Gastrocnemius medialis (tissue), 4 donors: Measurements from ENCODE around the gene ZNF503. TPM values are rescaled to one million over a fixed set of nuclear protein-coding genes. Genes with fewer than 3 reads are reported as not detected.

Experiments
- ATAC-seq, 2 donors: fragments of 150-250 bp; one replicate each; pipeline ENCODE4 v1.9.1; 2016
- DNase-seq, 2 donors: peaks; one replicate each; pipeline ENCODE4 v3.0.0-alpha.2; 2019
- H3K27ac ChIP-seq, 4 donors: fragments of 200-600 bp; sonication (generic); 1 replicate in 1 of 4; 2 replicates in 3 of 4; pipeline ENCODE4 v1.5.1; 2016 to 2018; ENCODE audit warnings: mild to moderate bottlenecking in 2 of 4, moderate library complexity in 1 of 4
- H3K27me3 ChIP-seq, 3 donors: fragments of 200-600 bp; sonication (generic) in 2 of 3; 1 replicate in 1 of 3; 2 replicates in 2 of 3; pipeline versions ENCODE4 v1.5.1 to v1.6.0; 2016 to 2019; ENCODE audit warnings: mild to moderate bottlenecking in 1 of 3, moderate library complexity in 1 of 3
- H3K36me3 ChIP-seq, 2 donors: fragments of 200-600 bp; sonication (generic) in 1 of 2; one replicate each; pipeline ENCODE4 v1.5.1; 2017 to 2018
- H3K4me1 ChIP-seq, 2 donors: fragments of 200-600 bp; sonication (generic) in 1 of 2; one replicate each; pipeline ENCODE4 v1.5.1; 2016 to 2017; ENCODE audit warnings: mild to moderate bottlenecking in 2 of 2
- H3K4me3 ChIP-seq, 4 donors: fragments of 200-600 bp; sonication (generic) in 3 of 4; 1 replicate in 1 of 4; 2 replicates in 3 of 4; pipeline ENCODE4 v1.5.1; 2016 to 2019; ENCODE audit warnings: mild to moderate bottlenecking in 2 of 4
- H3K9me3 ChIP-seq, 3 donors: fragments of 200-600 bp; sonication (generic) in 2 of 3; 1 replicate in 1 of 3; 2 replicates in 2 of 3; pipeline ENCODE4 v1.5.1; 2016 to 2019
- POLR2A ChIP-seq, 2 donors: fragments of 450-650 bp; IDR thresholded peaks; one replicate each; pipeline ENCODE4 v1.6.1; 2017; ENCODE audit warnings: antibody characterized with exemption in 2 of 2, mild to moderate bottlenecking in 2 of 2, moderate library complexity in 2 of 2
- in situ Hi-C, 4 donors: fragments of 200-750 bp; cut with MboI; loops; one replicate each; pipeline versions ENCODE4 v1.15.0 to v1.8.0; 2017; ENCODE audit warnings: low sequenced_read_pairs in 4 of 4
- intact Hi-C: fragments of 100-400 bp; cut with DNase I; formaldehyde crosslinking; loops from one replicate; pipeline ENCODE4 v1.15.1; 2023; ENCODE audit warnings: low total_unique reads
- total RNA-seq, 4 donors: library from RNA; depleted of rRNA; stranded (reverse); fragments of >200 nt; gene quantifications; one replicate each; pipeline versions ENCODE4 v1.1.0 to v1.2.3, GENCODE V29; 2016
- TF ChIP-seq, protein P1 (sequence below), 5 experiments: fragments of 450-650 bp in 3 of 5; fragments of 200-600 bp in 2 of 5; sonication (generic) in 2 of 5; IDR thresholded peaks in 4 of 5; conservative IDR thresholded peaks in 1 of 5; 1 replicate in 4 of 5; 2 replicates in 1 of 5; pipeline ENCODE4 v1.5.1; 2016 to 2019; ENCODE audit warnings: antibody characterized with exemption in 5 of 5, mild to moderate bottlenecking in 3 of 5, moderate library complexity in 3 of 5

Gene ZNF503
- total RNA-seq, 4 donors from 2014 or later = 1.7 to 2.0 (median 1.8) TPM

DNA sequence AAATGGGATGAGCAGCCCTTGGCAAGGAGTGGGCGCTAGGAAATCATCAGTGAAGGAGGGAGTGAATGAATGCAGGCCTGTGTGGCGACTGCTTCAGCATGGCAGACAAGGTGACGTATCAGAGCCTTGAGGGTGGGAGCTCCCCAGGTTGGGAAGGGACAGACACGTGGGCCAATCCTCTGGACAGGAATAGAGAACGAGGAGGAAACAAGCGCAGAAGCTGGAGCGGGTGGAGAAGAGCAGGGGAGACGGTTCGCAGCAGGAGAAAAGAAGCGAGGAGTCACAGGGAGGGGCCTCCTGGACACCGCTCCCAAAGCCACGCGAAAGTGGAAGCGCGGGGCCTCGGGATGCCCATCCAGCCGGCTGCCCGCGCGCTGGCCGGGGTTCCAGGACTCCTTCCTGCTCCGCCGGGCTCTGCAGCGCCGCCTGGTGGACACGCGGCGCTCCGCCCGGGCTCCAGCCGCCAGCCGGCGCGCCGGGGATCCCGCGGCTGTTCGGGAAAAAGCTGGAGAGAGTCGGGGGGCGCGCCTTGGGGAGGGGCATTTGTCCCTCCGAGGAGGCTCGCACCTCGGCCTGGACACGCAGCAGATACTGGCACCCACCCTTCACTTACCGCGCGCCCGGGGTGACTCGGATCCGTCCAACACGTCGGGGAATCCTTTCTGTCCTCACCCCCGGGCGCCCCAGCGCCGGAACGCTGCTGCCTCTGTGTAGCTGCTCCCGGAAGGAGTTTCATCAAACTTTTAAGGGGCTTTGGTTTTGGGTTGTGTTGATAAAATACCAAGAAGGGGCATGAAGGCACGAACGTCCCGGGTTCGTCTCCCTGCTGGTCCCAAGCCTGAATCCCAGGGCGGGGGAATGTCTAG lies 6.3 kb downstream of the ZNF503 start:
- H3K27ac ChIP-seq = peak overlapping the region in 2 of 4 donors; percentile 54 to 58
- no peak for DNase-seq
- in situ Hi-C loops = loop anchor here (10.0 to 25.0 kb wide), 5 partner anchors 640 to 1167 kb away; no protein-coding TSS in a partner anchor

DNA sequence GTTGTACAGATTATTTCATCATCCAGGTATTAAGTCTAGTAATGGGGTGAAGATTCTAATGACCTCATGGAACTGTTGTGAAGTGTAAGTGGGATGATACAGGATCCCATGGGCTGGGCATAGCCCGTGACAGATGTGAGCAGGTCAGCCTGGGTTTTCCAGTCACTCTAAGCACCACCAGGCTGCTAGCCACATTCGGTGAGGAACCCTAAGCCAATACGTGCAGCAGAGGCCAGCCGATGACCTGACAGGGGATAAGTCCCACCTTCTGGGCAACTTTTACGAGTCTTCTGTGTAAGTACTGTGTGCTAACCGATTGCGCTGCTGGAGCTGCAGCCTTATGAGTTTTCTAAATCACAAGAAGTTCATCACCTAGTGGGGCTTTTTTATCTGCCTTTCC lies 7.3 kb downstream of the ZNF503 start:
- Histone ChIP-seq H3K9me3 (no peaks in the 10 kb centered on the region), H3K4me3 (no peak overlapping the region), H3K27me3 (peaks cover 2 to 23% (median 22%) of the 10 kb centered on the region in 3 donors), H3K4me1 (peaks cover 0 to 5% of the 10 kb centered on the region in 2 donors), H3K36me3 (no peaks in the 10 kb centered on the region), H3K27ac (no peak overlapping the region)
- DNase-seq (no peak), ATAC-seq (no peak)
- TF ChIP-seq, protein P1, sequence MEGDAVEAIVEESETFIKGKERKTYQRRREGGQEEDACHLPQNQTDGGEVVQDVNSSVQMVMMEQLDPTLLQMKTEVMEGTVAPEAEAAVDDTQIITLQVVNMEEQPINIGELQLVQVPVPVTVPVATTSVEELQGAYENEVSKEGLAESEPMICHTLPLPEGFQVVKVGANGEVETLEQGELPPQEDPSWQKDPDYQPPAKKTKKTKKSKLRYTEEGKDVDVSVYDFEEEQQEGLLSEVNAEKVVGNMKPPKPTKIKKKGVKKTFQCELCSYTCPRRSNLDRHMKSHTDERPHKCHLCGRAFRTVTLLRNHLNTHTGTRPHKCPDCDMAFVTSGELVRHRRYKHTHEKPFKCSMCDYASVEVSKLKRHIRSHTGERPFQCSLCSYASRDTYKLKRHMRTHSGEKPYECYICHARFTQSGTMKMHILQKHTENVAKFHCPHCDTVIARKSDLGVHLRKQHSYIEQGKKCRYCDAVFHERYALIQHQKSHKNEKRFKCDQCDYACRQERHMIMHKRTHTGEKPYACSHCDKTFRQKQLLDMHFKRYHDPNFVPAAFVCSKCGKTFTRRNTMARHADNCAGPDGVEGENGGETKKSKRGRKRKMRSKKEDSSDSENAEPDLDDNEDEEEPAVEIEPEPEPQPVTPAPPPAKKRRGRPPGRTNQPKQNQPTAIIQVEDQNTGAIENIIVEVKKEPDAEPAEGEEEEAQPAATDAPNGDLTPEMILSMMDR (IDR thresholded peaks at IDR 0.05 in 4 of 5, conservative IDR thresholded peaks at IDR 0.05 in 1 of 5) = no peak
- no peak for TF ChIP-seq POLR2A (IDR thresholded peaks at IDR 0.05)
- intact Hi-C loops = no loop called here
- in situ Hi-C loops = loop anchor here (10.0 to 25.0 kb wide), 5 partner anchors 641 to 1168 kb away; no protein-coding TSS in a partner anchor

More for the DNA sequence above, 6.3 kb downstream of the ZNF503 start:
- ATAC-seq = no peak
- intact Hi-C loops = loop anchor here (1.0 to 5.0 kb wide), 2 partner anchors 641 to 907 kb away; no protein-coding TSS in a partner anchor
- H3K9me3 ChIP-seq = no peaks in the 10 kb centered on the region
- H3K4me1 ChIP-seq = peaks cover 0 to 14% of the 10 kb centered on the region in 2 donors
- H3K36me3 ChIP-seq = no peaks in the 10 kb centered on the region
- H3K4me3 ChIP-seq = peak overlapping the region; percentile 25 to 49 (median 36)
- peaks cover 2 to 23% (median 22%) of the 10 kb centered on the region in 3 donors for H3K27me3 ChIP-seq
- TF ChIP-seq, protein P1 (IDR thresholded peaks at IDR 0.05 in 4 of 5, conservative IDR thresholded peaks at IDR 0.05 in 1 of 5) = peak; percentile 57 to 86 (median 77)
- no peak for TF ChIP-seq POLR2A (IDR thresholded peaks at IDR 0.05)

DNA sequence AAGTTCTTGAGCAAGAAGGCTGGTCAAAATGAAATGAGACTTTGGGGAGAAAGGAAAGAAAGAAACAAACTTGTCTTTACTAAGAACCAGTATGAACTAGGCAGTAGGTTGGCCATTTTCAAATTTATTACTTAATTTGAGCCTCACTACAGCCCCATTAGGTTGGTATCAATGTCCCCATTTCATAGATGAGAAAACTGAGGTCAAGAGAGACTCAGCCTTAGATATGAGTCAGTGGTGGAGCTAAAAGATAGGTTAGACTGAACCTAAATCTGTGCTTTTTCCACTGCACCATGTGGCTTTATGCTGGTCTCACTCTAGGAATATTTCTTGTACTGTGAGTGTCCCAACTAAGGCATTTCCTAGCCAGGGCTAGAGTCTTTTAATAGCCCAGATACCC lies 8.8 kb downstream of the ZNF503 start:
- no peak for TF ChIP-seq POLR2A (IDR thresholded peaks at IDR 0.05)
- TF ChIP-seq, protein P1 (IDR thresholded peaks at IDR 0.05 in 4 of 5, conservative IDR thresholded peaks at IDR 0.05 in 1 of 5) = no peak
- no peak overlapping the region for H3K27ac ChIP-seq
- intact Hi-C loops (no loop called here), in situ Hi-C loops (loop anchor here (10.0 to 25.0 kb wide), 5 partner anchors 642 to 1170 kb away; no protein-coding TSS in a partner anchor)
- H3K4me3 ChIP-seq = no peak overlapping the region
- no peaks in the 10 kb centered on the region for H3K36me3 ChIP-seq
- no peak for ATAC-seq
- DNase-seq = no peak
- no peaks in the 10 kb centered on the region for H3K9me3 ChIP-seq
- peaks cover 0 to 3% of the 10 kb centered on the region in 2 donors for H3K4me1 ChIP-seq
- peaks cover 2 to 23% (median 22%) of the 10 kb centered on the region in 3 donors for H3K27me3 ChIP-seq

DNA sequence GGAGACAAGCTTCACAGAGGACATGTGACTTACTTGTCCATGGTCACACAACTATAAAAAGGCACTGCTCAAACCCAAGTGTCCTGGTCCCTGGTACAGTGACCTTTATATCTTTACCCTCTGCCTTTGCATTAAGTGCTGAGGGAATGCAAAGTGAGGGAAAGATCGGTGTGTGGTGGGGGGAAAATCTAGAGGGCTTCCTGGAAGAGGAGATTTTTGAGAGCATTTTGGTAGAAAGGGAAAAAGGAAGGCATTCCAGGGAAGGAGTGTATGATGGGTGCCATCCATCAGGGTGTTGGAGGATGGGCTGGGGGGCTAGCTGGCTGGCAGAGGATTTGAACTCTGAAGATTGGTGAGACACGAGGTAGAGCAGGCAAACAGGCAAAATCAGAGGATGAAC lies 9.3 kb downstream of the ZNF503 start:
- Histone ChIP-seq H3K4me1 (peaks cover 0 to 3% of the 10 kb centered on the region in 2 donors), H3K27me3 (peaks cover 2 to 22% (median 19%) of the 10 kb centered on the region in 3 donors), H3K27ac (no peak overlapping the region), H3K4me3 (no peak overlapping the region), H3K36me3 (no peaks in the 10 kb centered on the region), H3K9me3 (no peaks in the 10 kb centered on the region)
- in situ Hi-C loops (loop anchor here (10.0 to 25.0 kb wide), 5 partner anchors 643 to 1170 kb away; no protein-coding TSS in a partner anchor), intact Hi-C loops (no loop called here)
- ATAC-seq = no peak
- no peak for DNase-seq
- TF ChIP-seq, protein P1 (IDR thresholded peaks at IDR 0.05 in 4 of 5, conservative IDR thresholded peaks at IDR 0.05 in 1 of 5) = no peak
- no peak for TF ChIP-seq POLR2A (IDR thresholded peaks at IDR 0.05)
